OCI-LY7 (cell line): ENCODE measurements around the gene DTWD2.

Experiments
- EZH2phosphoT487 ChIP-seq: fragments of 200-600 bp; sonication (generic); IDR thresholded peaks from 2 replicates; pipeline ENCODE4 v1.6.1; 2018; ENCODE audit warnings: low read depth, borderline replicate concordance, mild to moderate bottlenecking, mixed run types, antibody characterized with exemption, low read length, moderate library complexity, mixed read lengths
- TF ChIP-seq, protein P1 (sequence below): fragments of 200-600 bp; sonication (generic); conservative IDR thresholded peaks from 2 replicates; pipeline ENCODE4 v1.5.1; 2014; ENCODE audit warnings: mild to moderate bottlenecking, antibody characterized with exemption, low read length, moderate library complexity, mixed read lengths

GRCh38 chr5:118802335-118802734 lies 186.0 kb downstream of the DTWD2 start:
- no peak for TF ChIP-seq EZH2phosphoT487
- TF ChIP-seq, protein P1, sequence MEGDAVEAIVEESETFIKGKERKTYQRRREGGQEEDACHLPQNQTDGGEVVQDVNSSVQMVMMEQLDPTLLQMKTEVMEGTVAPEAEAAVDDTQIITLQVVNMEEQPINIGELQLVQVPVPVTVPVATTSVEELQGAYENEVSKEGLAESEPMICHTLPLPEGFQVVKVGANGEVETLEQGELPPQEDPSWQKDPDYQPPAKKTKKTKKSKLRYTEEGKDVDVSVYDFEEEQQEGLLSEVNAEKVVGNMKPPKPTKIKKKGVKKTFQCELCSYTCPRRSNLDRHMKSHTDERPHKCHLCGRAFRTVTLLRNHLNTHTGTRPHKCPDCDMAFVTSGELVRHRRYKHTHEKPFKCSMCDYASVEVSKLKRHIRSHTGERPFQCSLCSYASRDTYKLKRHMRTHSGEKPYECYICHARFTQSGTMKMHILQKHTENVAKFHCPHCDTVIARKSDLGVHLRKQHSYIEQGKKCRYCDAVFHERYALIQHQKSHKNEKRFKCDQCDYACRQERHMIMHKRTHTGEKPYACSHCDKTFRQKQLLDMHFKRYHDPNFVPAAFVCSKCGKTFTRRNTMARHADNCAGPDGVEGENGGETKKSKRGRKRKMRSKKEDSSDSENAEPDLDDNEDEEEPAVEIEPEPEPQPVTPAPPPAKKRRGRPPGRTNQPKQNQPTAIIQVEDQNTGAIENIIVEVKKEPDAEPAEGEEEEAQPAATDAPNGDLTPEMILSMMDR = no peak
